GM12873 (cell line): ENCODE measurements around the gene LMX1B.

Experiments
- CTCF ChIP-seq: IDR thresholded peaks from 2 replicates; pipeline ENCODE4 v1.5.1; 2012; ENCODE audit warnings: low read depth, mild to moderate bottlenecking, moderate library complexity, low read length, control low read depth; ENCODE audit not compliant: insufficient read depth; ENCODE audit errors: missing control alignments

Gene LMX1B

GRCh38 chr9:126591922-126592321, 21.8 kb upstream of the LMX1B start:
- TF ChIP-seq CTCF: no peak

- no peak for TF ChIP-seq CTCF
Observed at GRCh38 chr9:126592461-126592860, 21.3 kb upstream of the LMX1B start.

- no peak for TF ChIP-seq CTCF
Observed at GRCh38 chr9:126595982-126596381, 17.7 kb upstream of the LMX1B start.

- peak; percentile 13 for TF ChIP-seq CTCF
Observed at GRCh38 chr9:126599047-126599650, 14.6 kb upstream of the LMX1B start.

- TF ChIP-seq CTCF: no peak
Observed at GRCh38 chr9:126604059-126605055, 9.4 kb upstream of the LMX1B start.

DNA sequence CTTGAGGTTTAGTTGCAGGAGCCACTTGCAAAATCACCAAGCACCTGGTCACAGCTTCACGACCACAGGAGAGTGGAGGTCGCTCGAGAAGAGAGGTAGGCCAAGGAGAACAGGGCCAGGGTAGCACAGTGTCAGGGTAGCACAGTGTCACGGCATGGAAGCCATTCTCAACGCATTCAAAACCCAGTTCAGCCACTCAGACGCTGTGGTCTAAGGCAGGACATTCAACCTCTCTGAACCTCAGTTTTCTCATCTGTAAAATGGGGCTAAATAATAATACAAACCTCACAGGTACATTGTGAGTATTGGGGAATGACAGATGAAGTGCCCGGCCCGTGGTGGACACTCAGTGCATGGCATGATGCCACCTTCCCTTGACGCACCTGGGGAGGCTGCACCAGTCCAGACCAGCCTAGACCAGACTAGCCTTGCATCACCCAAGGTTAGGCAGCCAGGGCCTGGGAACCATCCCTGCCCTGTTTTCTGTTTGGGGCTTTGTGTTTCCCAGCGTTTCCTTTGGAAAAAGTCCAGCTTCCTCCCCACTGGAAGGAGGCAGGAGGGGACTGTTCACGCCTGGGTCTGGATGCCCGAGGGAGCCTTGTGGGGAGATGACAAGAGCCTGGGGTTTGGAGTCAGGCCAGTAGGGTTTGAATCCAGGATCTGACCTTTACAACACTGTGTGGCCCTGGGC, 7.8 kb upstream of the LMX1B start:
- TF ChIP-seq CTCF: no peak

DNA sequence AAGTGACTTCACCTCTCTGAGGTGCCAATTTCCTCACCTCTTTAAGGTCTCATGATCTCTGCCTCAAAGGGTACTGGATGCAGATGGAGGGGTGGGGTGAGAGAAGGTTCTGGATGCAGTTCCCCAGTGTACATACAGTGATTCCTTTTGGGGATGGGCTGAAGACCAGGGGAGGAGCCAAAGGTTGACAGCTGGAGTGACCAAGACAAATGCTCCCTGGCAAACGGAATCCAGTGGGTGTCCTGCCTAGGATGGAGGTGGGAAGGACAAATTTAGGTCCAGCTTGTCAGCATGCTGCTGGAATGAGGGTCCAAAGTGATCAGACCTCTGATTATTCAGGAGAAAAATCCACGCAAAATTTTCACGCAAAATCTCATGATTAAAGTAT, 7.3 kb upstream of the LMX1B start:
- no peak for TF ChIP-seq CTCF
